Caco-2 (cell line): ENCODE measurements around the gene SLC22A23. TPM values are rescaled to one million over a fixed set of nuclear protein-coding genes. Genes with fewer than 3 reads are reported as not detected.
A peak's percentile ranks its signal among the peaks of the same experiment; 100 is the strongest.

ENCODE experiments used
- BruUV-seq: library from RNA; stranded (reverse); fragments of 400-500 nt; replicated peaks from 2 replicates; lab custom pipeline; 2021; lab: Mats Ljungman, UMichigan
- CTCF ChIA-PET: fragments of 300-600 bp; sonication (Branson Sonifier 250); formaldehyde crosslinking; loops from one replicate; lab custom pipeline; 2022; ENCODE audit warnings: antibody characterized with exemption; lab: Charles Lee
- POLR2A ChIA-PET: fragments of 300-600 bp; sonication (Branson Sonifier 250); formaldehyde crosslinking; loops from one replicate; lab custom pipeline; 2022; ENCODE audit warnings: antibody characterized with exemption; lab: Charles Lee
- DNase-seq, 2 experiments: peaks; one replicate each; pipeline versions ENCODE4 v3.0.0 to v3.0.0-alpha.2; 2020 to 2022
- H3K27me3 ChIP-seq: replicated peaks from 2 replicates; pipeline ENCODE4 v1.6.0; 2011; ENCODE audit warnings: low read length; ENCODE audit not compliant: control insufficient read depth, insufficient read depth
- H3K36me3 ChIP-seq: 2 replicates; pipeline ENCODE4 v1.5.1; 2011; ENCODE audit warnings: low read length; ENCODE audit not compliant: control insufficient read depth, insufficient read depth
- H3K4me1 ChIP-seq: fragments of 250-450 bp; sonication (Bioruptor Pico); 2 replicates; pipeline ENCODE4 v1.5.1; 2020; ENCODE audit warnings: mild to moderate bottlenecking
- H3K4me3 ChIP-seq: 2 replicates; pipeline ENCODE4 v1.5.1; 2011; ENCODE audit warnings: low read depth, mild to moderate bottlenecking, control low read depth, low read length
- H3K9me3 ChIP-seq: fragments of 250-450 bp; sonication (Bioruptor Pico); 2 replicates; pipeline ENCODE4 v1.5.1; 2020; ENCODE audit warnings: mild to moderate bottlenecking, moderate library complexity
- H3K27ac Mint-ChIP-seq: one replicate; pipeline ENCODE4 v1.8.0; 2022; ENCODE audit warnings: mixed read lengths; ENCODE audit not compliant: unreplicated experiment
- H3K27me3 Mint-ChIP-seq: one replicate; pipeline ENCODE4 v1.8.0; 2022; ENCODE audit warnings: mixed read lengths; ENCODE audit not compliant: insufficient read depth, unreplicated experiment
- H3K36me3 Mint-ChIP-seq: one replicate; pipeline ENCODE4 v1.8.0; 2022; ENCODE audit warnings: mild to moderate bottlenecking, mixed read lengths; ENCODE audit not compliant: insufficient read depth, unreplicated experiment
- H3K4me1 Mint-ChIP-seq: one replicate; pipeline ENCODE4 v1.8.0; 2022; ENCODE audit warnings: low read depth, mixed read lengths; ENCODE audit not compliant: unreplicated experiment
- H3K4me3 Mint-ChIP-seq: one replicate; pipeline ENCODE4 v1.8.0; 2022; ENCODE audit warnings: mild to moderate bottlenecking, moderate library complexity, mixed read lengths; ENCODE audit not compliant: unreplicated experiment
- H3K9me3 Mint-ChIP-seq: one replicate; pipeline ENCODE4 v1.8.0; 2022; ENCODE audit warnings: mixed read lengths; ENCODE audit not compliant: unreplicated experiment
- CTCF ChIP-seq, 2 experiments: fragments of 200-600 bp in 1 of 2; IDR thresholded peaks; 1 replicate in 1 of 2; 2 replicates in 1 of 2; pipeline versions ENCODE4 v1.5.1 to v1.8.0; 2011 to 2022; ENCODE audit warnings: antibody characterized with exemption in 1 of 2, control low read depth in 1 of 2, inconsistent platforms in 1 of 2, low read depth in 1 of 2, low read length in 1 of 2, mild to moderate bottlenecking in 1 of 2, moderate library complexity in 1 of 2; ENCODE audit not compliant: insufficient read depth in 1 of 2, severe bottlenecking in 1 of 2, unreplicated experiment in 1 of 2
- intact Hi-C: fragments of 100-400 bp; cut with micrococcal nuclease; formaldehyde crosslinking; loops from one replicate; pipeline ENCODE4 v1.10.0; 2022; ENCODE audit not compliant: unreplicated experiment
- total RNA-seq: library from RNA; stranded (reverse); gene quantifications from 2 replicates; pipeline ENCODE4 v1.2.3, GENCODE V29; 2022

Gene SLC22A23
- total RNA-seq, 1 experiment from 2014 or later, result 45.5 TPM

GRCh38 chr6:3233904-3234303 lies 222.9 kb downstream of the SLC22A23 start:
- no TSS peak for BruUV-seq
- Mint-ChIP-seq H3K27me3 (peaks cover 3% of the 10 kb centered on the region), H3K9me3 (no peaks in the 10 kb centered on the region), H3K36me3 (peaks cover 5% of the 10 kb centered on the region), H3K4me3 (no peak overlapping the region), H3K27ac (no peak overlapping the region), H3K4me1 (peaks cover 3% of the 10 kb centered on the region)
- TF ChIP-seq CTCF (IDR thresholded peaks at IDR 0.05; ENCODE audit: insufficient read depth in 1 of 2, low read depth in 1 of 2, low read length in 1 of 2, severe bottlenecking in 1 of 2, unreplicated experiment in 1 of 2), result no peak
- intact Hi-C loops, result no loop called here
- Histone ChIP-seq H3K4me1 (0 out of 2 replicates have a peak, but pooled peaks cover 4% of the 10 kb centered on the region), H3K27me3 (no peaks in the 10 kb centered on the region), H3K9me3 (no peaks in the 10 kb centered on the region), H3K4me3 (no peak overlapping the region), H3K36me3 (no peaks in the 10 kb centered on the region)
- POLR2A ChIA-PET, result no interaction called here
- no peak for DNase-seq
- CTCF ChIA-PET, result no interaction called here

GRCh38 chr6:3233321-3233720 lies 223.5 kb downstream of the SLC22A23 start:
- H3K36me3 ChIP-seq, result no peaks in the 10 kb centered on the region
- ChIA-PET POLR2A (no interaction called here), CTCF (no interaction called here)
- TF ChIP-seq CTCF (IDR thresholded peaks at IDR 0.05; ENCODE audit: insufficient read depth in 1 of 2, low read depth in 1 of 2, low read length in 1 of 2, severe bottlenecking in 1 of 2, unreplicated experiment in 1 of 2), result no peak
- no peak overlapping the region for H3K4me3 ChIP-seq
- 0 out of 2 replicates have a peak, but pooled peaks cover 4% of the 10 kb centered on the region for H3K4me1 ChIP-seq
- DNase-seq, result no peak
- H3K27ac Mint-ChIP-seq, result no peak overlapping the region
- intact Hi-C loops, result no loop called here
- no TSS peak for BruUV-seq
- no peaks in the 10 kb centered on the region for H3K9me3 ChIP-seq
- peaks cover 7% of the 10 kb centered on the region for H3K4me1 Mint-ChIP-seq
- H3K4me3 Mint-ChIP-seq, result no peak overlapping the region
- H3K27me3 Mint-ChIP-seq, result peaks cover 6% of the 10 kb centered on the region
- H3K9me3 Mint-ChIP-seq, result no peaks in the 10 kb centered on the region
- H3K27me3 ChIP-seq, result no peaks in the 10 kb centered on the region
- H3K36me3 Mint-ChIP-seq, result peaks cover 5% of the 10 kb centered on the region

DNA sequence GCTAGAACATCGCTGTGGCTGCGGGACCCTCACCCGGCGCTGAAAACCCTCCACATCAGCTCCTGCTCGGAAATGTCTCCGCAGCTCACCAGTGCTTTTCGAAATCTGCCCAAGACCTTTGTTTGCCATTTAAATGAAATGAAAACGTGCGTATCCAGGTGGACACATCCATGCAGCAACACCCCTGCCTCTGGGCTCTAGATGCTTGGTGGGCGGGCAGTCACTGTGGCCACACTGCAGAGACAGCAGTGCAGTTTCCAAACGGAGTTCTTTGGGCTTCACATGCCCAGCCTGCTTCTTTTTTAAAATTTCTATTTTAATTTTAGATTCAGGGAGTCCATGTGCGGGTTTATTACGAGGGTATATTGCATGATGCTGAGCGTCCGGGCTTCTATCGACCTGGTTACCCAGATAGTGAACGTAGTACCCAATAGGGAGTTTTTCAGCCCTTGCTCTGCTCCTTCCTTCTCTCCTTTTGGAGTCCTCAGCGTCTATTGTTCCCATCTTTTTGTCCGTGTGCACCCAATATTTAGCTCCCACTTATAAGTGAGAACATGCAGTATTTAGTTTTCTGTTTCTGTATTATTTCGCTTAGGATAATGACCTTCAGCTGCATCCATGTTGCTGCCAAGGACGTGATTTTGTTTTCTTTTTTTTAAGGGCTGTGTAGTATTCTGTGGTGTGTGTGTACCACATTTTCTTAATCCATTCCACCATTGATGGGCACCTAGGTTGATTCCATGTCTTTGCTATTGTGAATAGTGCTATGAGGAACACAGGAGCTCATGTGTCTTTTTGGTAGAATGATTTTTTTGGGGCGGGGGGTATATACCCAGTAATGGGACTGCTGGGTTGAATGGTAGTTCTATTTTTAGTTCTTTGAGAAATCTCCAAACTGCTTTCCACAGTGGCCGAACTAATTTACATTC lies 224.6 kb downstream of the SLC22A23 start:
- Histone ChIP-seq H3K4me3 (peak overlapping the region; percentile 45), H3K36me3 (no peaks in the 10 kb centered on the region), H3K4me1 (0 out of 2 replicates have a peak, but pooled peaks cover 4% of the 10 kb centered on the region), H3K9me3 (no peaks in the 10 kb centered on the region), H3K27me3 (no peaks in the 10 kb centered on the region)
- ChIA-PET CTCF (interaction anchor here (0.6 to 2.7 kb wide), 3 partner anchors 19 to 105 kb away, joined by 3 to 10 read pairs (median 7); partner anchors contain the start of gene TUBB2A), POLR2A (no interaction called here)
- Mint-ChIP-seq H3K4me1 (peaks cover 7% of the 10 kb centered on the region), H3K27me3 (peaks cover 6% of the 10 kb centered on the region), H3K4me3 (peak overlapping the region; percentile 81), H3K9me3 (no peaks in the 10 kb centered on the region), H3K36me3 (peaks cover 14% of the 10 kb centered on the region), H3K27ac (peak overlapping the region; percentile 51)
- no peak for TF ChIP-seq CTCF (IDR thresholded peaks at IDR 0.05; ENCODE audit: insufficient read depth in 1 of 2, low read depth in 1 of 2, low read length in 1 of 2, severe bottlenecking in 1 of 2, unreplicated experiment in 1 of 2)
- BruUV-seq, result TSS peak; percentile 20
- intact Hi-C loops, result no loop called here
- DNase-seq, result no peak
